Osteoblast (primary cell): ENCODE measurements around the gene MMEL1. TPM values are rescaled to one million over a fixed set of nuclear protein-coding genes. Genes with fewer than 3 reads are reported as not detected.

Experiments
- DNase-seq: peaks from one replicate; pipeline ENCODE4 v3.0.0; 2011; ENCODE audit warnings: low spot score, mixed read lengths; ENCODE audit not compliant: insufficient read length; ENCODE audit errors: missing footprints
- H2AFZ ChIP-seq: 2 replicates; pipeline ENCODE4 v1.6.0; 2011; ENCODE audit warnings: mild to moderate bottlenecking, low read length
- H3K27ac ChIP-seq: 2 replicates; pipeline ENCODE4 v1.5.1; 2011; ENCODE audit warnings: mild to moderate bottlenecking, low read depth, low read length, moderate library complexity
- H3K27me3 ChIP-seq: 2 replicates; pipeline ENCODE4 v1.6.0; 2012; ENCODE audit warnings: mild to moderate bottlenecking, control low read depth, inconsistent platforms, low read length, moderate library complexity; ENCODE audit not compliant: insufficient read depth
- H3K36me3 ChIP-seq: 2 replicates; pipeline ENCODE4 v1.5.1; 2011; ENCODE audit warnings: mild to moderate bottlenecking, low read length, control low read depth, moderate library complexity; ENCODE audit not compliant: insufficient read depth
- H3K4me1 ChIP-seq: 2 replicates; pipeline ENCODE4 v1.5.1; 2011; ENCODE audit warnings: mild to moderate bottlenecking, low read length, control low read depth, moderate library complexity; ENCODE audit not compliant: insufficient read depth
- H3K4me2 ChIP-seq: 2 replicates; pipeline ENCODE4 v1.6.0; 2011; ENCODE audit warnings: mild to moderate bottlenecking, low read length; ENCODE audit not compliant: insufficient read depth
- H3K4me3 ChIP-seq: fragments of 200-600 bp; sonication (generic); 3 replicates; pipeline ENCODE4 v1.5.1; 2012; ENCODE audit warnings: mild to moderate bottlenecking, low read length, inconsistent platforms; ENCODE audit not compliant: insufficient read depth
- H3K79me2 ChIP-seq: 2 replicates; pipeline ENCODE4 v1.6.0; 2012; ENCODE audit warnings: mild to moderate bottlenecking, low read length, control low read depth, inconsistent platforms; ENCODE audit not compliant: insufficient read depth
- H3K9me3 ChIP-seq: 2 replicates; pipeline ENCODE4 v1.5.1; 2011; ENCODE audit warnings: low read depth, low read length, control low read depth
- H4K20me1 ChIP-seq: 2 replicates; pipeline ENCODE4 v1.6.0; 2012; ENCODE audit warnings: mild to moderate bottlenecking, low read length, control low read depth; ENCODE audit not compliant: insufficient read depth
- total RNA-seq: library from RNA; depleted of rRNA; stranded (reverse); fragments of >200 nt; gene quantifications from 2 replicates; pipeline ENCODE4 v1.2.3, GENCODE V29; 2012
- TF ChIP-seq, protein P1 (sequence below): IDR thresholded peaks from 2 replicates; pipeline ENCODE4 v1.5.1; 2011; ENCODE audit warnings: mild to moderate bottlenecking, low read depth, low read length, moderate library complexity; ENCODE audit errors: extremely low read depth

Gene MMEL1
- total RNA-seq, 1 donor, result under 0.01 TPM

DNA sequence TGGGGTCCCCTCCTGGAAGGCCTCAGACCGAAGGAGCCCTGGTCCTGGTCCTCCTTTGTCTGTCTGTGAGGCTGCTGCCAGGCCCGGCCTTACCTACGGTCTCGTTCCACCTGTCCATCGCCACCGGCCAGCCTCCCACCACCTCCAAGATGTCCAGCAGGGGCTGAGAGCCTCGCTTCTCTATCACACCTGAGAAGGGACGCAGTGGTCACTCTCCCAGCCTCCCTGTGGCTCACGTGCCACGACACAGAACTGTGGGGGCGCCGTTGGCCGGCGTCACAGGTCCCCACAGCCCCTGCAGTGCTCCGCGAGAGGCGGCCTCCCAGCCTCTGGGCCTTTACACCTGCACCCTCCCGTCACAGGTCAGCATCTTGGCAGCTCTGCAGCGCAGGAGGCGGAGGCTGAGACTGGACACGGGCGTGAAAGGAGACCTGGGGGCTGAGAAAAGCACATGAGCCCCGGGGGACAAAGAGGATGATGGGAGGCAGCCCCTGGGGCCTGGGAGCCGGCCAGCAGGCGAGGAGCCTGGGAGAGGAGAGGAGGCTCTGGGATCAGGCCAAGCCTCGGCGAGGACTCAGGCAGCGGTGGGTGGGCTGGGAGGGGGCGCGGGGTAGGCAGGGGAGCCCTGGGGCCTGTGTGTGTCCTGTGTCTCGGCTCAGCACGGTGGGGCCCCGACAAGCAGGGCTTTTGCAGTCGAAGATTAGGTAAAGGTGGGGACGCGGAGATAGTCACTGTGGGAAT lies 25.8 kb downstream of the MMEL1 start:
- DNase-seq, result peak; percentile 36
- TF ChIP-seq, protein P1, sequence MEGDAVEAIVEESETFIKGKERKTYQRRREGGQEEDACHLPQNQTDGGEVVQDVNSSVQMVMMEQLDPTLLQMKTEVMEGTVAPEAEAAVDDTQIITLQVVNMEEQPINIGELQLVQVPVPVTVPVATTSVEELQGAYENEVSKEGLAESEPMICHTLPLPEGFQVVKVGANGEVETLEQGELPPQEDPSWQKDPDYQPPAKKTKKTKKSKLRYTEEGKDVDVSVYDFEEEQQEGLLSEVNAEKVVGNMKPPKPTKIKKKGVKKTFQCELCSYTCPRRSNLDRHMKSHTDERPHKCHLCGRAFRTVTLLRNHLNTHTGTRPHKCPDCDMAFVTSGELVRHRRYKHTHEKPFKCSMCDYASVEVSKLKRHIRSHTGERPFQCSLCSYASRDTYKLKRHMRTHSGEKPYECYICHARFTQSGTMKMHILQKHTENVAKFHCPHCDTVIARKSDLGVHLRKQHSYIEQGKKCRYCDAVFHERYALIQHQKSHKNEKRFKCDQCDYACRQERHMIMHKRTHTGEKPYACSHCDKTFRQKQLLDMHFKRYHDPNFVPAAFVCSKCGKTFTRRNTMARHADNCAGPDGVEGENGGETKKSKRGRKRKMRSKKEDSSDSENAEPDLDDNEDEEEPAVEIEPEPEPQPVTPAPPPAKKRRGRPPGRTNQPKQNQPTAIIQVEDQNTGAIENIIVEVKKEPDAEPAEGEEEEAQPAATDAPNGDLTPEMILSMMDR, result no peak
- H3K4me3 ChIP-seq, result no peak overlapping the region

DNA sequence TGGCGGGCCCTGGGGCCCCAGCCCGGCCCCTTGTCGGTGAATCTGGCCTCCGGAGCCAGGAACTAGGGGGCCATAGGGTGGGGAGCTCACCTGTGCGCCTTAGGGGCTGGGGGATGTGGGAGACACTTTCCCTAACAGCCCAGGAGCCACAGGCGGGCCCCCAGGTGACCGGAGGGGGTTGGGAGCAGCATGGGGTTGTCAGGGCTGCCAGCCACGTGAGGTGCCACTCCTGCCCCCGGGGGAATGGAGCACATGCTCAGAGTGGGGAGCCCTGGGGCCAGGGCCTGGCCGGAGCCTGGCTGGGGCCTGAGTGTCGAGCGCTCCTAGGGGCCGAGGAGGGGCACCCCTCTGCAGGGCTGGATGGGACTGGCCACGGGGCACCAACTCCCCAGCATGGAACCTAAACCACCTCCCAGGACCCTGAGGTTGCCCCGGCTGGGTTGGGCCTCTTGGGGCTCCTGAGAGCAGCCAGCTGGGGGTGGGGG lies 26.4 kb downstream of the MMEL1 start:
- Histone ChIP-seq H2AFZ (no peak overlapping the region), H3K4me2 (no peak overlapping the region), H3K79me2 (no peaks in the 10 kb centered on the region), H3K4me3 (no peak overlapping the region), H3K36me3 (no peaks in the 10 kb centered on the region), H4K20me1 (no peaks in the 10 kb centered on the region), H3K27ac (no peak overlapping the region), H3K27me3 (no peaks in the 10 kb centered on the region), H3K4me1 (no peaks in the 10 kb centered on the region), H3K9me3 (no peaks in the 10 kb centered on the region)
- TF ChIP-seq, protein P1, result no peak
- peak; percentile 70 for DNase-seq

More for the DNA sequence above, 25.8 kb downstream of the MMEL1 start:
- no peaks in the 10 kb centered on the region for H3K4me1 ChIP-seq
- no peaks in the 10 kb centered on the region for H3K79me2 ChIP-seq
- no peak overlapping the region for H3K4me2 ChIP-seq
- no peaks in the 10 kb centered on the region for H3K36me3 ChIP-seq
- no peak overlapping the region for H2AFZ ChIP-seq
- no peak overlapping the region for H3K27ac ChIP-seq
- H3K9me3 ChIP-seq, result no peaks in the 10 kb centered on the region
- no peaks in the 10 kb centered on the region for H4K20me1 ChIP-seq
- H3K27me3 ChIP-seq, result no peaks in the 10 kb centered on the region

- peak; percentile 74 for DNase-seq
- Histone ChIP-seq H3K27me3 (no peaks in the 10 kb centered on the region), H4K20me1 (no peaks in the 10 kb centered on the region), H3K4me1 (no peaks in the 10 kb centered on the region), H2AFZ (no peak overlapping the region), H3K27ac (no peak overlapping the region), H3K36me3 (no peaks in the 10 kb centered on the region), H3K79me2 (no peaks in the 10 kb centered on the region), H3K4me3 (no peak overlapping the region), H3K4me2 (no peak overlapping the region), H3K9me3 (no peaks in the 10 kb centered on the region)
- TF ChIP-seq, protein P1, result no peak
Measured at GRCh38 chr1:2605509-2606395, 27.1 kb downstream of the MMEL1 start.
